CD4-positive, alpha-beta T cell treated with Interleukin-10 for 1 hour (primary cell): ENCODE results near the gene SIL1.
"Not testable (repeated sequence)": the region's sequence is repeated elsewhere in the genome, so short reads cannot be mapped to it uniquely, and the experiment has no call there.

Source experiments
- DNase-seq: peaks from one replicate; pipeline ENCODE4 v3.0.0-alpha.2; 2020

Gene SIL1

DNA sequence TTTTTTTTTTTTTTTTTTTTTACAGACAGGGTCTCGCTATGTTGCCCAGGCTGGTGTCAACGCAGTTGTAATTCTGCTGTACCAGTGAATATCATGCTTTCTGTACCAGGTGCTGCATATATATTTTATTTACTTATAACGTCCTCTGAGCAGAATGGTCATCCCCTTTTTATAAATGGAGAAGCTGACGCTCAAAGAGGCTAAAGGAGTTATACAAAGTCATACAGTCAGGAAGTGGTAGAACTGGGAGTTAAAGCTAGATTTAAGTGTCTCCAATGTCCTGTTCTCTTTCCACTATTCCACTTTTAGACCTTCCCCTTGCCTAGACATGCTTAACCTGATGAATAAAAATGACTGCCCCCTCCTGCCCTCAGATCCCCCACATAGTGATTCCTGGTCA is 1.2 kb upstream of the SIL1 start:
- no peak for DNase-seq

DNA sequence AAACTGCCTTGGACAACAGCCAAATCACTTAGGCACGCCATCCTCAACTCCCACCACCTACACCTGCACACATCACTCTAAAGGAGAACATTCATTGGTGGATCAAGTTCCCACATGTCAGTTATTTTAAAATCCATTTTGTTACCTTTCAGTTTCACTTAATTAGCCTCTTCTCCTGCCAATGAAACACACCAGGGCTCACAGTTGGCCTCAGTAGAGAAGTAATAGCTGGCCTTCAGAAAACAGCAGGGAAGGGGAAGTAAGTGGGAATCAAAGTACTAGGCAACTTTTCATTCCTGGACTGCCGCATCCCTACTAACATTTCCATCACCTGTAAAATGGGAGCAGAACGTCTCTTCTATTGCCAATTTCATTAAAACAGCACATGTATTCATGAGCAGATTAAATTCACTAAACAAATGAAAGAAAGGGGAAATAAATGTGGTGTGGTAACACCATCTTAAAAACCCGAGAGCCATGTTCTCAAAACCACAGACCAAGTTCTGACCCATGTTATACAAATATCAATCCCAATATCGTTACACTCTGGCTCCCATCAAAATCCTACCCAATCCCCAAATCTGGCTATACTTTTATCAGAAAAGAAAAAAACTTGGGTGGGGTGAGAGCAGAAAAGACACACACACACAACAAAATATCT is 1.7 kb downstream of the SIL1 start:
- no peak for DNase-seq

DNA sequence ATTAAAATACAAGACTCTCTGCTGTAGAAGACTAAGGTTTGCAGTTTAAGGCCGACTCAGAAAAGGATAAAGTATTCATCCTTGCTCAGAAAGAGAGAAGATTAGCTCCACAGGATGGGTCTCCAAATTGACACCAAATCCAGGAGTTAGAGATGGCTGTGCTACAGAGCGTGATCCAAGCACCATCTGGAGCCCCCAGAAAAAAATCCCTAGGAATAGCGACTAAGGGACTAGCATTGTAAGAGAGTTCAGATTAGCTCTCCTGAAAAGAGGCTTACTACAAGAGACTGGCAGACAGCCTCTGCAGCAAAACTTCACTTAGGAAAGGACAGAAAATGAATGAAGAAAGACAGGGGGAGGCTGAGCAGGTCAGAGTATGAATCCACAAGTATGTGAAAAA is 3.7 kb downstream of the SIL1 start:
- no peak for DNase-seq

GRCh38 chr5:139193928-139194327 is 4.2 kb downstream of the SIL1 start:
- DNase-seq = no peak

DNA sequence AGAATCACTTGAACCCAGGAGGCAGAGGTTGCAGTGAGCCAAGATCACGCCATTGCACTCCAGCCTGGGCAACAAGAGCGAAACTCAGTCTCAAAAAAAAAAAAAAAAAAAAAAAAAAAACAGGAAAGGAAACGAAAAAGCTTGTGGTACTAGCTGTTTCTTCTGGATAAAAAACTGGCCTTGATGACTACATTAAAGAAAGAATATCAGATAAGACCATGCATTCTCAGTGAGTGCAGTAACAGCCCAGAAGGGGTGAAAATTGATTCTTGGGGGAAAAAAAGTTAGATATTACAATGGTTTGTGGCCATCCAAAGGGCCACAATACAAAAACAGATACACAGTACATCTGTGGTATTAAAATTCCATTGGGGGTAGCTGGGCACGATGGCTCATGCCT is 5.3 kb downstream of the SIL1 start:
- DNase-seq = not testable (repeated sequence)

- DNase-seq = not testable (repeated sequence)
These were observed 6.2 kb downstream of the SIL1 start for GRCh38 chr5:139191954-139192353.

DNA sequence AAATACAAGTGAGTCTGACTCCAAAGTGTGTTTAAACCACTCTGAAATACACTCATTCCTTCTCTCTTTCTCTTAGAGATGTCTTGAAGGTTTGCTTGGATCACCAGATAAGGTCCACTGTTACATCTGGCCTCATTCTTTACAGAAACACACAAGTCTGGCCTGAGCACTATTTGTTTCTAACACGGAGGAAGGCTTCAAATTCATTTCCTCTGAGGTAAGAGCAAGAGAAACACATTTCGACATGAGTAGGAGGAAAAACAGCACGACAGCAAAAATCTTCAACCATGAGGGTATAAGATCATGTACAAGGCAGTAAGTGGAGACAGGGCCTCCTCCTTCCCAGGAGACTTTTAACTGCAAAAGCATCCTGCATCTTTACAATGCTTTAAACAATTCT is 8.0 kb downstream of the SIL1 start:
- no peak for DNase-seq

- DNase-seq = no peak
These were observed 9.5 kb downstream of the SIL1 start for GRCh38 chr5:139188558-139189270.

DNA sequence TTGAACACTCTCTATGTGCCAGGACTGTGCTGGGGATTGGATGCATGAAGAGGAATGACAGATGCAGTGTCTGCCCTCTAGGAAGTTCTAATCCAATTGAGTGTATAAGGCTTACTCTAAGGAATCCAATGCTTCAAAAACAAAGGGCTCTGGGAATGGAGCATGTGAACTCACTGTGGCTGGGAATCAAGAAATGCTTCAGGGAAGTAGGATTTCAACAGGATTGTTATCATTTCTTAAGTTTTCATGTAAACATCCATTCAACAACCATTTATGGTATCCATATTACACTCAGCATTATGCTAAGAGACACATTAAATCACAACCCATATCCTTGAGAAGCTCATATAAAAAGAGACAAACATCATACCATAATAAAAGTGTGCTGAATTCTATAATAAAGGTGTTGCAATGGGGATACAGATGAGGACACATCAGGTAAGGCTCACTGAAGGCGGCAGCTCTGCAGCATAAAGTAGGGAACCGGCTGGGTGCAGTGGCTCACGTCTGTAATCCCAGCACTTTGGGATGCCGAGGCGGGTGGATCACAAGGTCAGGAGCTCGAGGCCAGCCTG is 11.3 kb downstream of the SIL1 start:
- no peak for DNase-seq

- DNase-seq = no peak
These were observed 11.9 kb downstream of the SIL1 start for GRCh38 chr5:139186261-139186660.

DNA sequence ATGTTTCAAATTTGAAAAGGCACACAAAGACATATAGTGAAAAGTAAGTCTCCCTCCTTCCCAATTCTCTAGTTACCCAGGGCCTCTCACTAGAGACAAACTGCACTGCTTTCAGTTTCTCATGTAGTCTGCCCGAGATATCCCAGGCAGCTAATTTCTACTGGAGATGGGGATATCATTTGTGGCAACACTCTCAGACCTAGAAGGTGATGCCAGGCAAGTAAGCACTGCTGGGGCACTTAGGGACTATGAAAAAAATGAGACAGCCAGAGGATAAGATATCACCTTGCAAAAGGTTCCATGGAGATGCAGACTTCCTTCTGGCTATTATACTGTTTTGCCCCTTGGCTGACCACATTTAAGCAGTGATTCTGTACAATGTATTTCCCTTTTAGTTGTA is 12.6 kb downstream of the SIL1 start:
- DNase-seq = no peak

DNA sequence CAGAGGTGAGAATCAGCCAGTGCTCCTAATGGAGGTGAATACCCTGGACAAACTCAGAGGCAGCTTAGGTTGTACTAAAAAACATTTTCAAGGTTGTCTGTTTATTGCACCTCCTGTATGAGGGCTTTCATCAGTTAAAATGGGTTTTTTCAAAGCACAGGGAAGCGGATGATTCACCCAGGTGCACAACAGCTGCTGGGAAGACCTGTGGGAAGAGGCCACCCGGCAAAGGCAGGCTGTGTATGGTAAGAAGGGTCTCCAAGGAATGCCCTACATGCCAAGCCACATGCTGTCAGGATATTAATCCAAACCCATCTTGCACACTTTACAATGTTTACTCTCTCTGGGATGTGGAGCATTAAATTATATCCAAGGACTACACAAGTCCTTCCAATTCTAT is 14.7 kb downstream of the SIL1 start:
- DNase-seq = no peak

DNA sequence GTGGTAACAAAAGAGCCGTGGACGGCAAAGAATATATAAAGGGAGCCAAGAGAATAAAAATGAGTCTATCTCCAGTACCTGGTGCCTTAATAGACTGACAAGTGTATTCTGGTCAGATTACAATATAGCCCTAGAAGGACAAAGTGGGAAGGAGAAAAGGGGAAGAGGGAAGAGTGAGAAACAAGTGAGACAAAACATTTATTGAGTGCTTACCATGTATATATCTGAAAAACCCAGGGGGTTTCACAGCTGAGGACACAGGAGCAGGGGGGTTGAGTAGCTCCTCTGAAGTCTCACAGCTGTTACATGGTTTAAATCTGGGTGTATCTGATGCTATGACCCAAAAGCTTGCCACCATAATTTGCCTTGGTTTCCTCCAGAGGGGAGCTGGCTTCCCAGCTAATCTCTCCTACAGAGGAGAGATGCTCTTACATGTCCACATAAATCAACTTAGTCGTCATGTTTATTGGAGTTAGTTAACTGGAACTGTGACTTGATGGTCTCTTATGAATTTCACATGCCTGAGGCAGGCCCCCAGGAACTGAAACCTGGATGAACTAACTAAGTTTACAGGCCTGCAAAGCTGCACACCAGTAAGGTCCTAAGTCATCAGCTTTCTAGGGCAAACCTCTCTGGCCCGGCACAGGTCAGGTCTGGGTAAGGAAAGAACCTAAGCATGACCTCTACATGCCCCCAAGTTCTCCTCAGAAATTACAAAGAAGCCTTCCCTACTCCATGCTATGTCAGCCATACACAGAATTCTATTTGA is 15.5 kb downstream of the SIL1 start:
- DNase-seq = no peak

DNA sequence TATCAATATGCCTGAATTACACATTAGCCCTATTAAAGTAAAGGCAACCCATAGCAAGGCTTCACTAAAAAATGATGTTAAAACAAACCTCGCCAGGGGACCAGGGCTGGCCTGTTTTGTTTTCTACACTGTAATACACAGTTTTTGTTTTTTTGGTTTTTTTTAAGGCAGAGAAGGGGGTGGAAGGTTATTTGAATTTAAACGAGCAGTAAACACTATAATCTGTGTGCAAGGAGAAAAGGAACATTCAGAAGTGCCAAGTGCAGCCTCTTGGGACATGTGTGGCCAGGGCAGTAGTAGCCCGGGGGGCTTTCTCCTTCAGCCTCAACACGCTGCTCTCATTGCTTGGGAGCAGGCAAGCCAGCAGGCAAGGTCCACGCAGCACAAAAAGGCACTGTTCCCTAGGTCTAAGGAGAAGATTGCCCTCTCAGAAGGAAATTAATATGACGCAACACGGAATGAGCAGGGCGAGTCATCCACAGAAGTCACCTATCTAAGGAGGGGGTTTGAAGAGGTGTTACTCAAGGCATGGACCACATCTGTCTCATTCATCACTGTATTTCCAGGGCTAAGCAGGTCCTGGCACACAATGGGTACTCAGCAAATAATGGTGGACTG is 16.2 kb downstream of the SIL1 start:
- no peak for DNase-seq

GRCh38 chr5:139181322-139181730 is 16.8 kb downstream of the SIL1 start:
- no peak for DNase-seq

DNA sequence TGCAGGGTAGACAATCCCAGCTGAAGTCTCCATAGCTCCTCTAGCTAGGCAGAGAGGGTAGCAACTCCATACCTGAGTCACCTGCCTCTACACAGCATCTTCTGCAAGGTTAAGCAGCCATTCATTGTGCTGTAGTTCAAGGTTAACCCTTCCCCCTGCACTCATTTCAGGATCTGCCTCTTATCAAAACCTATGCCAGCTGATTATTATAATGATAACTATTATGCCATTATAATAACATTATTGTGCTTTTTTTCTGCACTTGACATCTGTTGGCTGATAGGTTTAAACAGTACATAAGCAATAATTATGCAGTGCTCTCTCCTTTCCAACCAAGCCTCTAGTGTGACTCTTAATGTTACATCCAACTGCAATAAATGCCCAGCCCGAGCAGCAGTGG is 17.3 kb downstream of the SIL1 start:
- no peak for DNase-seq

- DNase-seq = not testable (repeated sequence)
These were observed 18.2 kb downstream of the SIL1 start for GRCh38 chr5:139179778-139180513.

DNA sequence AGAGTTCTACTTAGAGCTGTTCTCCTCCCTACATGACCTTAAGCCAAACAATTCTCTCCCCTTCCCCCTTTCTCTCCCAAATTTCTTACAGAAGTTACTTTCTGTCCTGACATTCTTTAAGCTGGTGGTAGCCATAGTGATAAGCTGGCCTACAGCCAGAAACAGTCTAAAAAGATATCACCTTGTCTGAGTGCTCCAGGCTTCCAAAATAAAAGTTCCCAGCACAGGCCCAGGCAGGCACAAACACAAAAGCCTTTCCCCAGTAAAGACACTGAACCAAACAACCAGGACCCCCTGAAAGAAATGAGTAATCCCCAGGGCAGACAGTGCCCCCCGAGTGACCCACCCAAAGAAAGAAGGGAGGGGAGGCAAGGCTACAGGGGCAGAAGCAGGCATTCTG is 19.2 kb downstream of the SIL1 start:
- DNase-seq = no peak

GRCh38 chr5:139178589-139178917 is 19.6 kb downstream of the SIL1 start:
- no peak for DNase-seq

- no peak for DNase-seq
These were observed 20.2 kb downstream of the SIL1 start for GRCh38 chr5:139177809-139178588.

DNA sequence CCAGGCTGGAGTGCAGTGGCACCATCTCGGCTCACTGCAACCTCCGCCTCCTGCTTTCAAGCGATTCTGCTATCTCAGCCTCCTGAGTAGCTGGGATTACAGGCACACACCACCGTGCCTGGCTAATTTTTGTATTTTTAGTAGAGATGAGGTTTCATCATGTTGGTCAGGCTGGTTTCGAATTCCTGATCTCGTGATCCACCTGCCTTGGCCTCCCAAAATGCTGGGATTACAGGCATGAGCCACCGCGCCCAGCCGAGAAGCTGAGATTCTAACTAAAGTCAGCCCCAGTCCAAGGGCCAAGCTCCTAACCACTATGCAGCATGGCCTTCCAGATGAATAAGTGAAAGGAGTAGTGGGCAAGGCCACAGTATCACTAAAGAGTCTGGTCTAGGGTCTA is 20.9 kb downstream of the SIL1 start:
- not testable (repeated sequence) for DNase-seq

- DNase-seq = not testable (repeated sequence)
These were observed 23.8 kb downstream of the SIL1 start for GRCh38 chr5:139174382-139174781.
